ENCODE results near the gene WDR4.

WDR4 gene

DNA sequence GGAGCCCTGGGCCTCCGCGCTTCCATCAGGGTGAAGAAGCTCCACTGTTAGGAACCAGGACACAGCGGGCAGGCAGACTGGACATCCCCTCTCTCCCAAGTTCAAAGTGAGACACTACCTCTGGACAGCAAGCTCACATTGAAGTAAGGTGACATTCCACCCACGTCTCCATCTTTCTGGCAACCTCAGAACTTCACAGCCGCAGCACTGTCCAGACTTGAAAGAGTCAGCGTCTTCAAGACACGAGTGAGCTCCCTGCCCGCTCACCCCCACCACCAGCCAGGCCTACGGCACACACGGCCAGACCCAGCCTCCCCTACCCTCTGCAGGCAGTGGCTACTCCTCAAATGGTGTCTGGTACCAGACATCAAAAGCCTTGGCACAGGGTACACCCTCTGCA is 11.1 kb downstream of the WDR4 start:
- no peak for DNase-seq
- no peak overlapping the region for H3K27ac ChIP-seq
- no peaks in the 10 kb centered on the region for H3K27me3 ChIP-seq (ENCODE audit: insufficient read depth, low read depth, severe bottlenecking)
- H3K36me3 ChIP-seq: peaks cover 91% of the 10 kb centered on the region
- H3K9me3 ChIP-seq (ENCODE audit: severe bottlenecking): no peaks in the 10 kb centered on the region
- TF ChIP-seq, protein P1, sequence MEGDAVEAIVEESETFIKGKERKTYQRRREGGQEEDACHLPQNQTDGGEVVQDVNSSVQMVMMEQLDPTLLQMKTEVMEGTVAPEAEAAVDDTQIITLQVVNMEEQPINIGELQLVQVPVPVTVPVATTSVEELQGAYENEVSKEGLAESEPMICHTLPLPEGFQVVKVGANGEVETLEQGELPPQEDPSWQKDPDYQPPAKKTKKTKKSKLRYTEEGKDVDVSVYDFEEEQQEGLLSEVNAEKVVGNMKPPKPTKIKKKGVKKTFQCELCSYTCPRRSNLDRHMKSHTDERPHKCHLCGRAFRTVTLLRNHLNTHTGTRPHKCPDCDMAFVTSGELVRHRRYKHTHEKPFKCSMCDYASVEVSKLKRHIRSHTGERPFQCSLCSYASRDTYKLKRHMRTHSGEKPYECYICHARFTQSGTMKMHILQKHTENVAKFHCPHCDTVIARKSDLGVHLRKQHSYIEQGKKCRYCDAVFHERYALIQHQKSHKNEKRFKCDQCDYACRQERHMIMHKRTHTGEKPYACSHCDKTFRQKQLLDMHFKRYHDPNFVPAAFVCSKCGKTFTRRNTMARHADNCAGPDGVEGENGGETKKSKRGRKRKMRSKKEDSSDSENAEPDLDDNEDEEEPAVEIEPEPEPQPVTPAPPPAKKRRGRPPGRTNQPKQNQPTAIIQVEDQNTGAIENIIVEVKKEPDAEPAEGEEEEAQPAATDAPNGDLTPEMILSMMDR (IDR thresholded peaks at IDR 0.05; ENCODE audit: low read depth, low read length): no peak
- H3K4me3 ChIP-seq (ENCODE audit: low read depth, low read length): no peak overlapping the region

DNA sequence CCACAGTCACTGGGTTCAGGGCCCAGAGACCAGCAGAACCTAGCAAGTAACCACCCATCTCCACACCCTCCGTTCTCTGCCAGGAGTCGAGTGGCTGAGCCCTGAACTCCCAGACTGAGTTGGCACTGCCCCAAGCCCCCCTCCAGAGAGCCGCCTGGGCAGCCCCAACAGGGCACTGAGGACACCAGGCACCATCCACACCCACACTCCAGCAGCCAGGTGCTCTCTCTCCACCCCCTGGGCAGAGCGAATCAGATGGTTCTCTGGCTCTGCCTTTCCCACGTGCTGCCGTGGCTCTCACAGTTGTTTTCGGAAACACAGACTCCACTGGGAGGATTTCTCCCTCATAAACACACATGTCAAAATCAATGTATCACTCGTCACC is 13.6 kb downstream of the WDR4 start:
- TF ChIP-seq, protein P1 (IDR thresholded peaks at IDR 0.05; ENCODE audit: low read depth, low read length): no peak
- no peaks in the 10 kb centered on the region for H3K27me3 ChIP-seq (ENCODE audit: insufficient read depth, low read depth, severe bottlenecking)
- no peak overlapping the region for H3K4me3 ChIP-seq (ENCODE audit: low read depth, low read length)
- no peak for DNase-seq
- H3K36me3 ChIP-seq: peaks cover 86% of the 10 kb centered on the region
- H3K27ac ChIP-seq: no peak overlapping the region
- no peaks in the 10 kb centered on the region for H3K9me3 ChIP-seq (ENCODE audit: severe bottlenecking)

DNA sequence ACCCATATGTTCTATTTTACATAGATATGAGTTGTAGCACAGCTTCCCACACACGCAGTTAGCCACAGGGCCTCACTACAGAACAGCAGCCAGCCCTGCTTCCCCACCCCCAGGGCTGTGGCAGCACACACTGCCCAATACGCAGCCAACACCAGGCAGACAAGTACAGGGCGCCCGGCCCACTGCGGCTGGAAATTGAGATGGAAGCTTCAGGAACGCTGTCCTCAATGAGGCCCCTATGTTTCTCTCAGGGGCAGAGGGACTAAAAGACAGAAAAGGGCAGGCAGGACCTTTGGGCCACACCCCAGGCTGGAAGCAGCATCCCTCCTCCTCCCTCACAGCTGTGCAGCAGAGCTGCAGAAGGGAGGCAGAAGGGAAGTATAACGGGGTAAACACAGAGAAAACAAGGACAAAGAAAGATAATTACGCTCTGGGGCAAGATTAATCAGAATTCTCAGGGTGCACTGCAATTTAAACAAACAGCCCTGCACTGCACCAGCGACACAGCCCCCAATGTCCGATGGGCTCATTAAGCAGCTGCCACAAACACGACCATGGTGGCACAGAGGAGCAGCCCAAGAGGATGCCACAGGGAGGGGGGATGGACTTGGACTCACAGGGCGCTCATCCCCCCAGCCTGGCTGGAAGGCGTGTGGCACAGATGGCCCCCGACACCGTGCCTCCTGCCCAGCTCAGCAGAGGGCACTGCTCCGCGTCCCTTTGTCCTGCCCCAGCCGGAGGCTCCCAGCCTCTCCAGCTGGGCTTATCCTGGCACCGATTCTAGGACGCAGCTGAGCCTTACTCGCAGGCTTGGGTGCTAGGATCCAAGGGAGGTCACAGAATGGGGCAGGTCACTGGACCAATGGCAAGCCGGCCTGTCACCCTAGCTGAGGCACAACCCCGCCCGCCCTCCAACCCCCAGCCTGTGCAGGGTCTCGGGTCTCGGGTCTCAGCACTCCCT is 14.2 kb downstream of the WDR4 start:
- DNase-seq: no peak
- Histone ChIP-seq H3K36me3 (peaks cover 86% of the 10 kb centered on the region), H3K9me3 (ENCODE audit: severe bottlenecking) (no peaks in the 10 kb centered on the region), H3K4me3 (ENCODE audit: low read depth, low read length) (no peak overlapping the region), H3K27me3 (ENCODE audit: insufficient read depth, low read depth, severe bottlenecking) (no peaks in the 10 kb centered on the region), H3K27ac (no peak overlapping the region)
- TF ChIP-seq, protein P1 (IDR thresholded peaks at IDR 0.05; ENCODE audit: low read depth, low read length): no peak

DNA sequence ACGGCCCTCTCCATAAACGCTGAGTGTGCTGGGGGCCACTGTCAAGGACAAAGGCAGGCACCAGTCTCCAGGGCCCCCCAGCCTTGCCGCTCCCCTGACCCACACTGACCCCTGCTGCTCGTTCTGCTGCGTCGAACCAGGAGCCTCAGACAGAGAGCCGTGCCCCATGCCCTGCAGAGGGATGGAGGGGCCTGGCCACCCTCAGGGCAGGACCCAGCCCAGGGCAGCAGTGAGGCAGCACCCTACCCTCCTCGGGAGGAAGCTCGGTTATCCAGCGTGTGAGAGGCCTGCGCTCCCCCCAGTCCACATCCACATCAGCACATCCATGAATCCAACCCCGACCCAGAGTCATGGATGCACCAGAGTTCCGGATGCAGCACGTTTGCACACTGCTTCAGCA is 15.1 kb downstream of the WDR4 start:
- Histone ChIP-seq H3K4me3 (ENCODE audit: low read depth, low read length) (no peak overlapping the region), H3K36me3 (peaks cover 86% of the 10 kb centered on the region), H3K9me3 (ENCODE audit: severe bottlenecking) (no peaks in the 10 kb centered on the region), H3K27me3 (ENCODE audit: insufficient read depth, low read depth, severe bottlenecking) (no peaks in the 10 kb centered on the region), H3K27ac (no peak overlapping the region)
- TF ChIP-seq, protein P1 (IDR thresholded peaks at IDR 0.05; ENCODE audit: low read depth, low read length): peak; percentile 47; the same call in 1 of the 2 replicates
- no peak for DNase-seq

DNA sequence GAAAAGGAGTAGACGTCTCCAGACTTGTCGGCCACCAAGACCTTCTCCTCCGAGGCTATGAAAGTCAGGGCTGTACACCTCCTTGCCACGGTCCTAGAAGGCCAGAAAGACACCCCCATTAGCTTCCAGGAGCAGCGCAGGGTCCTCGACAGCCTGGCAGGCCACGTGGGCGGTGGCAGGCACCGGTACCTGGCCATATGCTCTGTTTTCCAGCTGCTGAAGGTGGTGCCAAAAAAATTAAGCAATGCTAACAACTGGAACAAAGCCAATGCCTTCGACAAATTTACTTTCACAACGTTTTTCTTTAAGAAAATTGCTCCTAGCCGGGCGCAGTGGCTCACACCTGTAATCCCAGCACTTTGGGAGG is 15.9 kb downstream of the WDR4 start:
- TF ChIP-seq, protein P1 (IDR thresholded peaks at IDR 0.05; ENCODE audit: low read depth, low read length): no peak
- H3K36me3 ChIP-seq: peaks cover 86% of the 10 kb centered on the region

More for the DNA sequence above, 15.9 kb downstream of the WDR4 start:
- Histone ChIP-seq H3K27ac (no peak overlapping the region), H3K27me3 (ENCODE audit: insufficient read depth, low read depth, severe bottlenecking) (no peaks in the 10 kb centered on the region), H3K9me3 (ENCODE audit: severe bottlenecking) (no peaks in the 10 kb centered on the region), H3K4me3 (ENCODE audit: low read depth, low read length) (no peak overlapping the region)
- no peak for DNase-seq

Data from WERI-Rb-1 (cell line).